WERI-Rb-1 (cell line): ENCODE data around the gene CALD1.

Source experiments
- DNase-seq: peaks from one replicate; pipeline ENCODE4 v3.0.0-alpha.2; 2020
- H3K27ac ChIP-seq: fragments of 250-450 bp; sonication (Bioruptor Pico); 2 replicates; pipeline ENCODE4 v1.5.1; 2020; ENCODE audit warnings: mild to moderate bottlenecking, moderate library complexity
- H3K27me3 ChIP-seq: fragments of 250-450 bp; sonication (Bioruptor Pico); 2 replicates; pipeline ENCODE4 v1.5.1; 2021; ENCODE audit warnings: mild to moderate bottlenecking, low read depth, moderate library complexity; ENCODE audit not compliant: insufficient read depth, severe bottlenecking
- H3K36me3 ChIP-seq: fragments of 250-450 bp; sonication (Bioruptor Pico); 2 replicates; pipeline ENCODE4 v1.5.1; 2020; ENCODE audit warnings: mild to moderate bottlenecking, moderate library complexity
- H3K4me3 ChIP-seq: 2 replicates; pipeline ENCODE4 v1.5.1; 2011; ENCODE audit warnings: low read depth, mild to moderate bottlenecking, control low read depth, low read length
- H3K9me3 ChIP-seq: fragments of 250-450 bp; sonication (Bioruptor Pico); 2 replicates; pipeline ENCODE4 v1.5.1; 2021; ENCODE audit warnings: mild to moderate bottlenecking, moderate library complexity; ENCODE audit not compliant: severe bottlenecking
- CTCF ChIP-seq: IDR thresholded peaks from 2 replicates; pipeline ENCODE4 v1.5.1; 2011; ENCODE audit warnings: low read depth, mild to moderate bottlenecking, control low read depth, inconsistent platforms, low read length

CALD1 gene

DNA sequence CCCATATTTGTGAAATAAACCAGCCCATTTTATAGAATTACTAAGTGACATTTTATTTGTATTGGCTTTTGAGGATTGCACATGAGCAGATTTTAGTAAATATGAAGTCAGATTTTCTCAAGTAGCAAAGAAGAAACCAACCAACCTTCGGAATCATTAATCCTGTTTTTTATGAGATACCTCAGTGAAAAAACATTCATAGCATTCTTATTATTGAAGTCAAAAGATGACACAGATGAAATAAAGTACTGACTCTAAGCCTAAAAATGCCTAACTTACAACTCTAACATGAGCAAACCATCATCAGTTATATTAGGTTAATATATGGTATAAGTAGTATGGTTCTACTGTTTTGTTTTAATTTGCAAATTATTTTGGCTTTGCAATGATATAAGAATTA lies 147.0 kb downstream of the CALD1 start:
- H3K4me3 ChIP-seq: no peak overlapping the region
- H3K36me3 ChIP-seq: no peaks in the 10 kb centered on the region
- H3K9me3 ChIP-seq: no peaks in the 10 kb centered on the region

DNA sequence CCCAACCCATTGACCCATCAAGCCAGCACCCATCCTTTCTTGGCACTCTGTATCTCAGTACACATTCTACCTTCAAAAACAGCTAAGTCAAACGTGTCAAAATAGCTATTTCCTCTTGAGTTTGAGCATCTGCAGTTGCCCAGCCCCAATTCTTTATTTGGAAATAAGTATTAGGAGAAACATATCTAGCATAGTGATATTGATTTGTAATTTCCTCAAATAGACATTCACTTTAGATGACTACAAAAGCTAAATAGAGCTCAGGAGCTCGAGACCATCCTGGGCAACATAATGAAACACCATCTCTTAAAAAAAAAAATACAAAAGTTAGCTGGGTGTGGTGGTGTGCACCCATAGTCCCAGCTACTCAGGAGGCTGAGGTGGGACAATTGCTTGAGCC lies 147.6 kb downstream of the CALD1 start:
- no peak overlapping the region for H3K27ac ChIP-seq
- H3K27me3 ChIP-seq: no peaks in the 10 kb centered on the region
- TF ChIP-seq CTCF: no peak
- H3K4me3 ChIP-seq: no peak overlapping the region
- no peaks in the 10 kb centered on the region for H3K9me3 ChIP-seq
- H3K36me3 ChIP-seq: no peaks in the 10 kb centered on the region
- no peak for DNase-seq

More for the DNA sequence above, 147.0 kb downstream of the CALD1 start:
- Histone ChIP-seq H3K27me3 (no peaks in the 10 kb centered on the region), H3K27ac (no peak overlapping the region)
- TF ChIP-seq CTCF: no peak
- no peak for DNase-seq

DNA sequence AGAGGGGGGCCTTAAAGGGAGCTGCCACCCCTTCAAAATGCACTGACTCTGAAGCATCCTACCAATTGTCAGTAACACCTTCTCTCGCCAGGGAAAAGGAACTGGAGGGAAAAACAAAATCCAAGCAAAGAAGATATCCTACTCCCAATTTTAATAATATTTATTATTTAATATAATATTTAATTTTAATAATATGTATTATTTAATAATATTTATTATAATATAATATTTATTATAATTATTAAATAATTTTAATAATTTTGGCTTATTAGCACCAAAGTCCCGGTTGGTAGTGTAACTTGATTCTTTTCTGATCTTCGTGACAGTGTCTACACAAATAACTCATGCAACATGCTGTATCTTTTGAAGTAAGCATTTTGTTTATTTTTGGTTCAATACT lies 148.3 kb downstream of the CALD1 start:
- Histone ChIP-seq H3K36me3 (no peaks in the 10 kb centered on the region), H3K4me3 (no peak overlapping the region), H3K9me3 (no peaks in the 10 kb centered on the region), H3K27me3 (no peaks in the 10 kb centered on the region), H3K27ac (no peak overlapping the region)
- TF ChIP-seq CTCF: no peak
- no peak for DNase-seq

- DNase-seq: no peak
- H3K27ac ChIP-seq: no peak overlapping the region
- no peak overlapping the region for H3K4me3 ChIP-seq
- TF ChIP-seq CTCF: no peak
- H3K36me3 ChIP-seq: no peaks in the 10 kb centered on the region
- no peaks in the 10 kb centered on the region for H3K9me3 ChIP-seq
- no peaks in the 10 kb centered on the region for H3K27me3 ChIP-seq
Measured at GRCh38 chr7:134928554-134928953, 149.1 kb downstream of the CALD1 start.

DNA sequence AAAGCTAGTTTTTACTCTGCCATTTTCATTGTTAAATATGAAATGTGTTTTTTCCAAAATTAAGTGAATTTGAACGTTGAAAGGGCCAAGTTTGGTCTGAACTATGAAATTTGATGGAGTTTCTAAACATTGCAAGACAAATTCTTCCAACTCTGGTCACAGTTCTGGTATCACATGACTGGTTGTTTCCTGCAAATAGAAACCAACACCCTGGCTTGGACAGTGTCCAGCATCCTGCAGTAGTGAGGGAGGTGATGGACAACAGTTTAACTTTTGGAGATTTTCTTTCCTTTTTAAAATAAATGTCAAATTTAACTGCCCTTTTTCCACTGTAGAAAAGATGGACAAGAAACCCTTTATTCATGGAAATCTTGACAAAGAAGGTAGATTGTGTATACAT lies 152.1 kb downstream of the CALD1 start:
- no peaks in the 10 kb centered on the region for H3K27me3 ChIP-seq
- no peak overlapping the region for H3K4me3 ChIP-seq
- H3K36me3 ChIP-seq: no peaks in the 10 kb centered on the region
- TF ChIP-seq CTCF: no peak
- no peak for DNase-seq
- H3K27ac ChIP-seq: no peak overlapping the region
- no peaks in the 10 kb centered on the region for H3K9me3 ChIP-seq

- Histone ChIP-seq H3K27me3 (no peaks in the 10 kb centered on the region), H3K4me3 (no peak overlapping the region), H3K9me3 (no peaks in the 10 kb centered on the region), H3K27ac (no peak overlapping the region), H3K36me3 (no peaks in the 10 kb centered on the region)
- DNase-seq: no peak
- no peak for TF ChIP-seq CTCF
Measured at GRCh38 chr7:134932707-134933370, 153.4 kb downstream of the CALD1 start.
